DOHH2 (cell line): ENCODE data around the gene TP63.

Source experiments
- EZH2phosphoT487 ChIP-seq: fragments of 200-600 bp; sonication (generic); IDR thresholded peaks from 2 replicates; pipeline ENCODE4 v1.6.1; 2017; ENCODE audit warnings: borderline replicate concordance, mild to moderate bottlenecking, antibody characterized with exemption, low read length, moderate library complexity, mixed read lengths
- TF ChIP-seq, protein P1 (sequence below): fragments of 200-600 bp; sonication (generic); IDR thresholded peaks from one replicate; pipeline ENCODE4 v1.5.1; 2014; ENCODE audit warnings: antibody characterized with exemption, mild to moderate bottlenecking, low read depth, low read length; ENCODE audit not compliant: poor library complexity, severe bottlenecking

DNA sequence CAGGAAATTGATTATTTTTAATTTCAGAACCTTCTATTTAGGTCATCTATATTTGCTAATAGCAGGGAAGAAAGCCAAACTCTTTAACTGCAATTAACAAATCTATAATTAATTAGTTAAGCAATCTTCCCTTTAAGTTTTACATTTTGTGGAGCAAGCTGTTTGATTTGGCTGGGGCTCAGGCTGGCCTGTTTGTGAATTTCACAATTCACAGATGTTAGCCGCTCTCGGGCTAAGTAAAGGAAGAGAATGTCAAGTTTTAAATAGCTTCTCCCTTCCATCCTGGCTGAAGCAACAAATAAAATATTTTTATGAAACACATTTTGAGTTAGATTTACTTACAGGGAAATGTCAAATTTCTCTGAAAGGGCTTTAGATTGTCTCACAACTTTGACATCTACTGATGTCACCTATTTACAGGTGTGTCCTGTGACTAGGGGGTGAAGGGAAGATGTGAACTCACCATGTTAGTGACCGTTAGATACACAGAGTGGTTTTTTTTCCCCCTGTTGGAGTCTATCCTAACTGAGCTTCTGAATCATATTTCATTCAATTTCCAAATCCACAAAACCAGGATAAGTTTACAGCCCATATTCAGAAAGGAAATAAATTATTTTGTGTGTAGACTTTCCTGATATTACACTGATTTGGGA is 1.3 kb upstream of the TP63 start:
- TF ChIP-seq, protein P1, sequence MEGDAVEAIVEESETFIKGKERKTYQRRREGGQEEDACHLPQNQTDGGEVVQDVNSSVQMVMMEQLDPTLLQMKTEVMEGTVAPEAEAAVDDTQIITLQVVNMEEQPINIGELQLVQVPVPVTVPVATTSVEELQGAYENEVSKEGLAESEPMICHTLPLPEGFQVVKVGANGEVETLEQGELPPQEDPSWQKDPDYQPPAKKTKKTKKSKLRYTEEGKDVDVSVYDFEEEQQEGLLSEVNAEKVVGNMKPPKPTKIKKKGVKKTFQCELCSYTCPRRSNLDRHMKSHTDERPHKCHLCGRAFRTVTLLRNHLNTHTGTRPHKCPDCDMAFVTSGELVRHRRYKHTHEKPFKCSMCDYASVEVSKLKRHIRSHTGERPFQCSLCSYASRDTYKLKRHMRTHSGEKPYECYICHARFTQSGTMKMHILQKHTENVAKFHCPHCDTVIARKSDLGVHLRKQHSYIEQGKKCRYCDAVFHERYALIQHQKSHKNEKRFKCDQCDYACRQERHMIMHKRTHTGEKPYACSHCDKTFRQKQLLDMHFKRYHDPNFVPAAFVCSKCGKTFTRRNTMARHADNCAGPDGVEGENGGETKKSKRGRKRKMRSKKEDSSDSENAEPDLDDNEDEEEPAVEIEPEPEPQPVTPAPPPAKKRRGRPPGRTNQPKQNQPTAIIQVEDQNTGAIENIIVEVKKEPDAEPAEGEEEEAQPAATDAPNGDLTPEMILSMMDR: no peak
- TF ChIP-seq EZH2phosphoT487: no peak
